K562 (cell line): ENCODE measurements around the gene FOSL1. TPM values are rescaled to one million over a fixed set of nuclear protein-coding genes. Genes with fewer than 3 reads are reported as not detected.

ENCODE experiments used
- CHD7 ChIP-seq: fragments of 200-600 bp; sonication (generic); IDR thresholded peaks from one replicate; pipeline ENCODE4 v1.6.1; 2012; ENCODE audit warnings: mild to moderate bottlenecking, low read depth, low read length, inconsistent platforms
- CSDE1 ChIP-seq, 2 experiments: fragments of 450-650 bp; IDR thresholded peaks; 2 replicates each; pipeline ENCODE4 v1.6.1; 2016; ENCODE audit warnings: mild to moderate bottlenecking in 1 of 2
- GATAD2B ChIP-seq: fragments of 450-650 bp; IDR thresholded peaks from 2 replicates; pipeline ENCODE4 v1.6.1; 2017; ENCODE audit warnings: mild to moderate bottlenecking, borderline replicate concordance
- HES1 ChIP-seq: fragments of 450-650 bp; IDR thresholded peaks from 2 replicates; pipeline ENCODE4 v1.6.1; 2016; ENCODE audit warnings: low read depth, mild to moderate bottlenecking, moderate library complexity
- ILF3 ChIP-seq: fragments of 450-650 bp; IDR thresholded peaks from 2 replicates; pipeline ENCODE4 v1.6.1; 2018; ENCODE audit warnings: antibody characterized with exemption, mild to moderate bottlenecking, moderate library complexity, borderline replicate concordance
- KLF13 ChIP-seq: fragments of 450-650 bp; IDR thresholded peaks from 2 replicates; pipeline ENCODE4 v1.6.1; 2016; ENCODE audit warnings: missing genetic modification characterization, low read depth, mild to moderate bottlenecking, missing compliant biosample characterization, moderate library complexity, borderline replicate concordance
- MYBL2 ChIP-seq, 2 experiments: fragments of 450-650 bp in 1 of 2; sonication (generic) in 1 of 2; formaldehyde crosslinking in 1 of 2; IDR thresholded peaks; 2 replicates each; pipeline versions ENCODE4 v1.6.1 to v1.8.1; 2017 to 2022; ENCODE audit warnings: borderline replicate concordance in 1 of 2, inconsistent platforms in 1 of 2, low read depth in 1 of 2, mild to moderate bottlenecking in 1 of 2, missing genetic modification reagents in 1 of 2, moderate library complexity in 1 of 2
- MYC ChIP-seq, 2 experiments: fragments of 250-450 bp in 1 of 2; sonication (Bioruptor Pico) in 1 of 2; IDR thresholded peaks; 2 replicates each; pipeline versions ENCODE4 v1.5.1 to v1.6.1; 2012 to 2021; ENCODE audit warnings: low read depth in 2 of 2, borderline replicate concordance in 1 of 2, improper control_type of control experiment in 1 of 2, low read length in 1 of 2, mild to moderate bottlenecking in 1 of 2, moderate library complexity in 1 of 2
- RUNX1 ChIP-seq: sonication (generic); IDR thresholded peaks from 2 replicates; pipeline ENCODE4 v1.6.1; 2016; ENCODE audit warnings: antibody characterized with exemption, low read depth
- TFE3 ChIP-seq: fragments of 450-650 bp; formaldehyde crosslinking; IDR thresholded peaks from 2 replicates; pipeline ENCODE4 v1.4.0; 2020; ENCODE audit warnings: mild to moderate bottlenecking, mixed read lengths
- ZNF140 ChIP-seq: fragments of 250-450 bp; sonication (Bioruptor Pico); IDR thresholded peaks from 2 replicates; pipeline ENCODE4 v1.8.0; 2021; ENCODE audit warnings: moderate library complexity, mild to moderate bottlenecking, inconsistent platforms
- polyA plus RNA-seq, 8 experiments: library from polyadenylated mRNA; depleted of rRNA in 4 of 8; stranded (reverse) in 5 of 8; unstranded in 3 of 8; fragments of >200 nt; fragmentation: Nextera tagmentation in 2 of 8; fragmentation: Illumina TruSeq in 1 of 8; extraction: Ambion mirVana in 2 of 8; extraction: Trizol in 1 of 8; gene quantifications; 2 replicates each; pipeline versions ENCODE4 v1.2.1 to v1.2.3, GENCODE V29; 2011 to 2014; ENCODE audit warnings: inconsistent platforms in 1 of 8, missing spikeins in 1 of 8
- total RNA-seq, 7 experiments: library from RNA; depleted of rRNA in 6 of 7; stranded (reverse); fragments of >200 nt in 6 of 7; fragmentation: Illumina TruSeq in 2 of 7; extraction: Trizol in 2 of 7; gene quantifications; 2 replicates each; pipeline versions ENCODE4 v1.2.1 to v1.2.3, GENCODE V29; 2011 to 2021; ENCODE audit warnings: low replicate concordance in 1 of 7

FOSL1 gene
- total and polyA plus RNA-seq, 9 of the 15 experiments (the other 6 are each of a cell fraction or from before 2014, with no cell fraction given) = 3.5 to 39.6 (median 10.0) TPM

- TF ChIP-seq ILF3 = peak; percentile 55; the same call in 1 of the 2 replicates
- peak; percentile 11; the same call in 1 of the 2 replicates for TF ChIP-seq GATAD2B
- TF ChIP-seq ZNF140 (CRISPR knock-in tag) = no peak
- TF ChIP-seq CHD7 = peak; percentile 36
- no peak for TF ChIP-seq KLF13
- TF ChIP-seq MYC (IDR thresholded peaks at IDR 0.05; ENCODE audit: low read depth, low read length) = peak; percentile 84
- TF ChIP-seq MYC (CRISPR knock-in tag; IDR thresholded peaks at IDR 0.05; ENCODE audit: borderline replicate concordance, low read depth) = no peak
- no peak for TF ChIP-seq HES1
- no peak; the same call in 1 of the 2 replicates for TF ChIP-seq MYBL2 (IDR thresholded peaks at IDR 0.05; ENCODE audit: low read depth)
- TF ChIP-seq MYBL2 (CRISPR knock-in tag; IDR thresholded peaks at IDR 0.05; ENCODE audit: borderline replicate concordance) = no peak
- no peak for TF ChIP-seq CSDE1 (IDR thresholded peaks at IDR 0.05)
- TF ChIP-seq TFE3 = no peak
- peak; percentile 68; the same call in 1 of the 2 replicates for TF ChIP-seq RUNX1
Measured at GRCh38 chr11:65860278-65861164, 39.7 kb downstream of the FOSL1 start, which contains the start of gene MUS81 (continued).
